Panc1 (cell line): ENCODE data around the gene TOB1. TPM values are rescaled to one million over a fixed set of nuclear protein-coding genes. Genes with fewer than 3 reads are reported as not detected.
A peak's percentile ranks its signal among the peaks of the same experiment; 100 is the strongest.

Source experiments
- ATAC-seq: fragments of 200-7000 bp; cut with Tn5 transposase; 2 replicates; pipeline ENCODE4 v1.9.1; 2020; ENCODE audit warnings: mild to moderate bottlenecking, moderate library complexity
- BruUV-seq: library from RNA; stranded (reverse); fragments of 400-500 nt; replicated peaks from 2 replicates; lab custom pipeline; 2021; lab: Mats Ljungman, UMichigan
- CTCF ChIA-PET: fragments of 300-600 bp; sonication (Branson Sonifier 250); formaldehyde crosslinking; loops from one replicate; lab custom pipeline; 2022; ENCODE audit warnings: antibody characterized with exemption; lab: Charles Lee
- POLR2A ChIA-PET: fragments of 300-600 bp; sonication (Branson Sonifier 250); formaldehyde crosslinking; loops from one replicate; lab custom pipeline; 2022; ENCODE audit warnings: antibody characterized with exemption; lab: Charles Lee
- DNase-seq: peaks from one replicate; pipeline ENCODE4 v3.0.0-alpha.2; 2010; ENCODE audit warnings: low read depth, low spot score
- H3K27ac ChIP-seq: 2 replicates; pipeline ENCODE4 v1.5.1; 2011; ENCODE audit warnings: mild to moderate bottlenecking, low read length, inconsistent platforms
- H3K27me3 ChIP-seq: fragments of 200-500 bp; sonication (Bioruptor generic); 2 replicates; pipeline ENCODE4 v1.6.0; 2014; ENCODE audit warnings: low read length, inconsistent platforms; ENCODE audit not compliant: control insufficient read depth, insufficient read depth
- H3K36me3 ChIP-seq: fragments of 200-500 bp; sonication (Bioruptor generic); 2 replicates; pipeline ENCODE4 v1.5.1; 2014; ENCODE audit warnings: inconsistent platforms, mild to moderate bottlenecking, low read length, moderate library complexity; ENCODE audit not compliant: control insufficient read depth, insufficient read depth
- H3K4me1 ChIP-seq: 2 replicates; pipeline ENCODE4 v1.5.1; 2011; ENCODE audit warnings: inconsistent platforms, mild to moderate bottlenecking, low read length, moderate library complexity; ENCODE audit not compliant: control insufficient read depth, insufficient read depth
- H3K4me3 ChIP-seq, 2 experiments: 2 replicates each; pipeline ENCODE4 v1.5.1; 2011 to 2012; ENCODE audit warnings: low read depth in 2 of 2, low read length in 2 of 2, mild to moderate bottlenecking in 2 of 2, inconsistent platforms in 1 of 2, moderate library complexity in 1 of 2
- H3K9me3 ChIP-seq: fragments of 200-500 bp; sonication (Bioruptor generic); 2 replicates; pipeline ENCODE4 v1.5.1; 2014; ENCODE audit warnings: low read depth, mild to moderate bottlenecking, inconsistent platforms, low read length, moderate library complexity; ENCODE audit not compliant: control insufficient read depth, insufficient read depth
- POLR2AphosphoS5 ChIP-seq: IDR thresholded peaks from 2 replicates; pipeline ENCODE4 v1.6.1; 2012; ENCODE audit warnings: mild to moderate bottlenecking, low read depth, low read length, moderate library complexity
- SIN3A ChIP-seq: IDR thresholded peaks from 2 replicates; pipeline ENCODE4 v1.6.1; 2012; ENCODE audit warnings: low read depth, mild to moderate bottlenecking, low read length, moderate library complexity, borderline replicate concordance; ENCODE audit not compliant: insufficient read depth
- TCF7L2 ChIP-seq: IDR thresholded peaks from 2 replicates; pipeline ENCODE4 v1.6.1; 2011; ENCODE audit warnings: mild to moderate bottlenecking, low read depth, low read length, inconsistent platforms
- in situ Hi-C: cut with HindIII; loops from 2 replicates; pipeline ENCODE4 v1.10.0; 2016; ENCODE audit warnings: low sequenced_read_pairs, low pct_unique_long_range_greater_than_20kb
- intact Hi-C: fragments of 100-400 bp; cut with micrococcal nuclease; formaldehyde crosslinking; loops from one replicate; pipeline ENCODE4 v1.10.0; 2022; ENCODE audit not compliant: unreplicated experiment
- total RNA-seq: library from RNA; stranded (reverse); gene quantifications from one replicate; pipeline ENCODE4 v1.2.1, GENCODE V29; 2021; ENCODE audit not compliant: unreplicated experiment
- TF ChIP-seq, protein P1 (sequence below), 2 experiments: IDR thresholded peaks; 2 replicates each; pipeline ENCODE4 v1.6.1; 2011 to 2012; ENCODE audit warnings: low read depth in 2 of 2, control low read depth in 1 of 2, low read length in 1 of 2, mild to moderate bottlenecking in 1 of 2, moderate library complexity in 1 of 2; ENCODE audit not compliant: insufficient read depth in 1 of 2
- TF ChIP-seq, protein P2 (sequence below): fragments of 450-650 bp; IDR thresholded peaks from 2 replicates; pipeline ENCODE4 v1.5.1; 2017; ENCODE audit warnings: mild to moderate bottlenecking

TOB1 gene
- total RNA-seq, 1 experiment from 2014 or later, result 117 TPM

DNA sequence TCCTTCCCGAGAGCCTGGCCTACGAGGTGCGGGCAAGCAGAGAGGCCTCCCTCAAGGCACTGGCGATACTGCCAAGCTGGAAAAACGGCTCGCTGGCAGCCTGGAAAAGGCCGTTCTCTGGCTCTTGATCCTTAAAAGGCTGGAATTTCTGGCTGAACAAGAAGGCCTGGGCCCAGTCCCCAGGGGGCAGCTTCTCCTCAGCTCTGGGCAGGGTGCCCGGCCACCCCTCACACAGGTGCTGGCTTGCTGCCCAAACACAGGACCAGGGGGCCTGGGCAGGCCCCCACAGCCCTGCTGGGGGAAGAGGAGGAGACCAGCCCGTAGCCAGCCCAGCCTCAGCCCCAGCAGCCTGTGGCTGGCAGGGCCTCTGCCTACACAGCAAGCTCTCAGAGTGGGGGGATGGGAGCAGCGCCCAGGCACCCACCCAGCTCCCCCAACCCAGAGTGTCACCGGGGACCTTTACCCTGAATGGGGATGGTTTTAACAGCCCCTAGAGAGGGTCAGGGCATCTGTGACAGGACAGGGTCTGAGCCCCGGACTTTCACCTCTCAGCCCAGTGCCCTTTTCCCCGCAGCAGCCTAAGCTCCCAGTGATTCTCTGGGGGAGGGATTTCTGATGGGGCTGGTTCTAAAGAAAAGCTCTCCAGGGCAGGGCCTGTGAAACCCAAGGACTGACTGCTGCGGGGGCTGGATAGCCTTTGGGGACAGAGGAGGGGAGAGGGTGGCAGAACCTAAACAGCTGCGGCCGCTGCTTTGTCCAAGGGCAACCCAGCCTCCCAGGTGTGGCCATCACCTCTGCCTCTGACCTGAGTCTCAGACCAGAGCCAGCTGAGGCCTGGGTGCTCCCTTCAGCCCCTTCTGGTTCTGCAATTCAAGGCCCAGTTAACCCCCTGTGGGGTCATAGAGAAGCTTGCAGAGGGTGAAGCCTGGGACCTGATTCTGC is 38.6 kb upstream of the TOB1 start:
- DNase-seq (no peak), ATAC-seq (peak; percentile 77)
- Histone ChIP-seq H3K4me3 (no peak overlapping the region), H3K27ac (peak overlapping the region; percentile 82), H3K4me1 (peaks cover 38% of the 10 kb centered on the region), H3K9me3 (no peaks in the 10 kb centered on the region), H3K27me3 (no peaks in the 10 kb centered on the region), H3K36me3 (no peaks in the 10 kb centered on the region)
- no TSS peak for BruUV-seq
- ChIA-PET CTCF (interaction anchor here (0.5 to 0.9 kb wide), 3 partner anchors 40 to 49 kb away, joined by 3 to 7 read pairs (median 3); no protein-coding TSS in a partner anchor), POLR2A (interaction anchor here (0.6 to 0.7 kb wide), 2 partner anchors 8 to 21 kb away, joined by 4 to 7 read pairs; no protein-coding TSS in a partner anchor)
- intact Hi-C loops, result no loop called here
- TF ChIP-seq, protein P1, sequence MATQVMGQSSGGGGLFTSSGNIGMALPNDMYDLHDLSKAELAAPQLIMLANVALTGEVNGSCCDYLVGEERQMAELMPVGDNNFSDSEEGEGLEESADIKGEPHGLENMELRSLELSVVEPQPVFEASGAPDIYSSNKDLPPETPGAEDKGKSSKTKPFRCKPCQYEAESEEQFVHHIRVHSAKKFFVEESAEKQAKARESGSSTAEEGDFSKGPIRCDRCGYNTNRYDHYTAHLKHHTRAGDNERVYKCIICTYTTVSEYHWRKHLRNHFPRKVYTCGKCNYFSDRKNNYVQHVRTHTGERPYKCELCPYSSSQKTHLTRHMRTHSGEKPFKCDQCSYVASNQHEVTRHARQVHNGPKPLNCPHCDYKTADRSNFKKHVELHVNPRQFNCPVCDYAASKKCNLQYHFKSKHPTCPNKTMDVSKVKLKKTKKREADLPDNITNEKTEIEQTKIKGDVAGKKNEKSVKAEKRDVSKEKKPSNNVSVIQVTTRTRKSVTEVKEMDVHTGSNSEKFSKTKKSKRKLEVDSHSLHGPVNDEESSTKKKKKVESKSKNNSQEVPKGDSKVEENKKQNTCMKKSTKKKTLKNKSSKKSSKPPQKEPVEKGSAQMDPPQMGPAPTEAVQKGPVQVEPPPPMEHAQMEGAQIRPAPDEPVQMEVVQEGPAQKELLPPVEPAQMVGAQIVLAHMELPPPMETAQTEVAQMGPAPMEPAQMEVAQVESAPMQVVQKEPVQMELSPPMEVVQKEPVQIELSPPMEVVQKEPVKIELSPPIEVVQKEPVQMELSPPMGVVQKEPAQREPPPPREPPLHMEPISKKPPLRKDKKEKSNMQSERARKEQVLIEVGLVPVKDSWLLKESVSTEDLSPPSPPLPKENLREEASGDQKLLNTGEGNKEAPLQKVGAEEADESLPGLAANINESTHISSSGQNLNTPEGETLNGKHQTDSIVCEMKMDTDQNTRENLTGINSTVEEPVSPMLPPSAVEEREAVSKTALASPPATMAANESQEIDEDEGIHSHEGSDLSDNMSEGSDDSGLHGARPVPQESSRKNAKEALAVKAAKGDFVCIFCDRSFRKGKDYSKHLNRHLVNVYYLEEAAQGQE (IDR thresholded peaks at IDR 0.05; ENCODE audit: insufficient read depth in 1 of 2, low read depth in 2 of 2, low read length in 1 of 2), result no peak
- TF ChIP-seq, protein P2, sequence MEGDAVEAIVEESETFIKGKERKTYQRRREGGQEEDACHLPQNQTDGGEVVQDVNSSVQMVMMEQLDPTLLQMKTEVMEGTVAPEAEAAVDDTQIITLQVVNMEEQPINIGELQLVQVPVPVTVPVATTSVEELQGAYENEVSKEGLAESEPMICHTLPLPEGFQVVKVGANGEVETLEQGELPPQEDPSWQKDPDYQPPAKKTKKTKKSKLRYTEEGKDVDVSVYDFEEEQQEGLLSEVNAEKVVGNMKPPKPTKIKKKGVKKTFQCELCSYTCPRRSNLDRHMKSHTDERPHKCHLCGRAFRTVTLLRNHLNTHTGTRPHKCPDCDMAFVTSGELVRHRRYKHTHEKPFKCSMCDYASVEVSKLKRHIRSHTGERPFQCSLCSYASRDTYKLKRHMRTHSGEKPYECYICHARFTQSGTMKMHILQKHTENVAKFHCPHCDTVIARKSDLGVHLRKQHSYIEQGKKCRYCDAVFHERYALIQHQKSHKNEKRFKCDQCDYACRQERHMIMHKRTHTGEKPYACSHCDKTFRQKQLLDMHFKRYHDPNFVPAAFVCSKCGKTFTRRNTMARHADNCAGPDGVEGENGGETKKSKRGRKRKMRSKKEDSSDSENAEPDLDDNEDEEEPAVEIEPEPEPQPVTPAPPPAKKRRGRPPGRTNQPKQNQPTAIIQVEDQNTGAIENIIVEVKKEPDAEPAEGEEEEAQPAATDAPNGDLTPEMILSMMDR, result no peak
- no peak for TF ChIP-seq POLR2AphosphoS5
- in situ Hi-C loops, result no loop called here

DNA sequence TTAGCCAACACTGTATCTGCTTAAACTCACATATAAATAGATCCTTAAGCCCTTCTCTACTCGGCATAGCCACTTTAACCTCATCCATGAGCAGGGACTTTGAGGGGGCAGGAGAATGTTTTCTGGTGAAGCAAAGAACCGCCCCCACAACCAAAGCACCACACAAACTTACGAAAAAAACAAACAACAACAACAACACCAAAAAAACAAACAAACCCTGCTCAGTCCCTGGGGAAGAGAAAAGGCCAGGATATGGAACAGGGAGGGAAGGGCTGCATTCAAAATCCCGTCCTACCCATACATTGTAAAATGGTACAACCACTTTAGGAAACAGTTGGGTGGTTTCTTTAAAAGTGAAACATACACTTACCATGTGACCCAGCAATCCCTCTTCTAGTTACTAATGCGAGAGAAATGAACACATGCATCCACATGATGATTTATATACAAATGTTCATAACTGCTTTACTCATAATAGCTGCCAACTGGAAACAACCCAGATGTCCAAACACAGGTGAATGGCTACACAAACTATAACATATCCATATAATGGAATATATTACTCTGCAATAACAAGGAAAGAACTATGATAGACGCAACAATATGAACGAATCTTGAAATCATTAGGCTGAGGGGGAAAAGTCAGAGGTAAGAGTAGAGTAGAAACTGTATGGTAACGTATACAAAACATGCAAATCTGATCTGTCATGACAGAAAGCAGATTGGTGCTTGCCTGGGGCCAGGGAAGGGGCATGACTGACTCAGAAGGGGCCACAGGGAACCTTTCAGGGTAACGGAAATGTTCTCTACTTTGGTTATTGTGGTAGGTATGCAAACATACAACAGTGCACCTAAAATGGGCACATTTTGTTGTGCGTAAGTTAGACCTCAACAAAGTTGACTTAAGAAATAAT is 37.7 kb upstream of the TOB1 start:
- peak overlapping the region; percentile 82 for H3K27ac ChIP-seq
- H3K9me3 ChIP-seq, result no peaks in the 10 kb centered on the region
- TF ChIP-seq SIN3A (no peak), TCF7L2 (no peak), POLR2AphosphoS5 (no peak)
- TF ChIP-seq, protein P1 (IDR thresholded peaks at IDR 0.05; ENCODE audit: insufficient read depth in 1 of 2, low read depth in 2 of 2, low read length in 1 of 2), result no peak
- TF ChIP-seq, protein P2, result no peak
- peak; percentile 15 for ATAC-seq
- ChIA-PET POLR2A (no interaction called here), CTCF (interaction anchor here (0.6 kb wide), 1 partner anchor 48 kb away, joined by 3 read pairs; no protein-coding TSS in a partner anchor)
- DNase-seq, result no peak
- H3K27me3 ChIP-seq, result no peaks in the 10 kb centered on the region
- in situ Hi-C loops, result no loop called here
- H3K36me3 ChIP-seq, result no peaks in the 10 kb centered on the region
- H3K4me1 ChIP-seq, result peaks cover 29% of the 10 kb centered on the region
- BruUV-seq, result no TSS peak
- intact Hi-C loops, result no loop called here
- no peak overlapping the region for H3K4me3 ChIP-seq
